Renal cortex interstitium (tissue), 11 donors: ENCODE measurements around the gene ADPRHL1. TPM values are rescaled to one million over a fixed set of nuclear protein-coding genes. Genes with fewer than 3 reads are reported as not detected.

Experiments
- DNase-seq, 11 donors: peaks; one replicate each; pipeline ENCODE4 v3.0.0-alpha.2; 2013; ENCODE audit warnings: low read depth in 9 of 11, low spot score in 4 of 11; ENCODE audit errors: extremely low read depth in 1 of 11
- polyA plus RNA-seq, 3 donors: library from polyadenylated mRNA; unstranded; fragments of 120-200 nt; gene quantifications; one replicate each; pipeline ENCODE4 v1.2.1, GENCODE V29; 2013; ENCODE audit not compliant: insufficient read length in 3 of 3

ADPRHL1 gene
- polyA plus RNA-seq, 3 donors, result 4.1 to 5.2 (median 4.4) TPM

DNA sequence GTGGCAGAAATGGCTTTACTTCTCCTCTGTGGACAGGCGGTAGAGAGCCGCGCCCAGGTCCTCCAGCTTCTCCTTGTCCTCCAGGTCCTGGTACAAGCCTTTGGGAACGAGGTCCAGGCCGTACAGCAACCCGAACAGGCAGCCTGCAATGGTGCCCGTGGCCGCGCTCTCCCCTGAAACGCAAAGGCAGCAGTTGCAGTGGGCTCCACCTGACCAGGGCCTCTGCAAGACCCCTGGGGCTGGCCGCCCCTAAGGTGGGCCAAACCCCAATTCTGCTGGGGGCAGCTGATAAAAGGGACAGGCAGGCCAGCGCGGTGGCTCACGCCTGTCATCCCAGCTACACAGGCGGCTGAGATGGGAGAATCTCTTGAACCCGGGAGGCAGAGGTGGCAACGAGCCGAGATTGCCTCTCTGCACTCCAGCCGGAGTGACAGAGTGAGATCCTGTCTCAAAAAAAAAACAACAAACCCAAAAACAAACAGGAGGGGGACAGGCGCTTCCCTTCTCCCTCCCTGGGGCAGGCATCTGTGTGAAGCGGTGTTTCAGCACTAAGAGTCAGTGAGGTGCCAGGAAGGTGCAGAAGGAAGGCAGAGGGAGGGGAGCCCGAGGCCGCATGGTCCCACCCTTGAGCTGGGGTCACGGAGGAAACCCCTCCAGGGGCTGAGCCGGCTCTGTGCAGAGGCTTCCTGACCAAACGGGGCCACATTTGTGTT lies 30.3 kb downstream of the ADPRHL1 start:
- no peak for DNase-seq

DNA sequence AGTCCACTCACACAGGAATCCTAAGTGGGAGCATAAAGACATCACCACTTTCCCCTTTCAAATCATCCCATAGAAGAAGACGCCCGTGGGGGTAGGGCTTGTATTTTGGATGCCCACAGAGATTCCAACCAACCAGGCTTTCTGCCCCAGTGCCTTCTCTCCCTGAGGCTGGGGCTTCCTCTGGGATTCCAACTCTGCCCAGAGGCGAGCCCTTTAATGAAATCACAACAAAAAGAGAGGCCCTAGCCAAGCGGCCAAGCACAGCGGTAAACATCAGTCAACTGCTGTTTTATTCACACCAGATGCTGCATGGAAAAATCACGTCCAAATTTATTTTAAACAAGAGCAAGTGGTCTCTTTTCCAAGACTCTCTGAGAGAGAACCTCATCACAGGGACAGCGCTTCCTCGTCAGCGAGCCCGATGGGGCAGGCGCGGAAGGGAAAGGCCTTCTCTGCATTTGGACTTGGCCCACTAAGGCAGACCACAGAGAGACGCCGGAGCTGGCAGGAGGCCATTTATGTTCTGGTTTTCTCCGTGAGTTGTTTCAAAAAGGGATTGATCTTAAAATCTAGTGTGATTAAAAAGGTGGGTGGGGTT lies 31.5 kb downstream of the ADPRHL1 start:
- DNase-seq, result peak in 4 of 11 donors; percentile 20 to 46 (median 42)

DNA sequence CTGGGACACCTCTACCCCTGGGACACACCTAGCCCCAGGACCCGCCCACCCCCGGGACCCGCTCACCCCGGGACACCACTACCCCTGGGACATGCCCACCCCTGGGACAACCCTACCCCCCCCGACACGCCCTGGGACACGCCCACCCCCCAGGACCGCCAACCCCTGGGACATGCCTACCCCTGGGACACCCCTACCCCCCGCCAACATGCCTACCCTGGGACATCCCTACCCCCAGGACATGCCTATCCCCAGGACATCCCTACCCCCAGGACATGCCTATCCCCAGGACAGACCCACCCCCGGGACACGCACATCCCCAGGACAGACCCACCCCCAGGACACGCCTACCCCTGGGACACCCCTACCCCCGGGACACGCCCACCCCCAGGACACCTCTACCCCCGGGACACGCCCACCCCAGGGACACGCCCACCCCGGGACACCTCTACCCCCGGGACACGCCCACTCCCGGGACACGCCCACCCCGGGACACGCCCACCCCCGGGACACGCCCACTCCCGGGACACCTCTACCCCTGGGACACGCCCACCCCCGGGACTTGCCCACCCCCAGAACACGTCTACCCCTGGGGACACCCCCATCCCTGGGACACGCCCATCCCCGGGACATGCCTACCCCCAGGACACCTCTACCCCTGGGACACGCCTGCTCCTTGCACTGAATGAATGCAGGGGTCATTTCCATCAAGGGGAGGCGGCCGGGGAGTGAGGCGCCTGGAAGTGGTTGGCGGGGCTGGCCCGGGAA lies 32.3 kb downstream of the ADPRHL1 start:
- DNase-seq, result no peak

DNA sequence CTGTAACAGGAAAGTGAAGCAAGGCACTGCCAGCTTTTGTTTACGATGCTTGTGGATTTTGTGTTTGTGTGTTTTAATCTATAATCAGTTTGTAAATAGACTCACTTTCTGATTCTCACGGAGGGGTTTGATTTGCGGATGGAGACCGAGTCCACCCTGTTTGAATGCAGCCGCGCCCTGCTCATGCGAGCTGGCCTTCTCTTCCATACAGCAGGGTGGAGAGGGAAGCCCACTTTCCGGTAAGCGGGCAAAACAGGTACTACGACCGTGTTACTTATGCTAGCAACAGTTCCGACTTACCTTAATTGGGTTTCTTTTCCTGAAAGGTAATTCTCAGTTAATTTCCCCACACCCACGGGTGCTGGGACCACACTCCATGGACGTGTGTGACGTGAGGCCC lies 33.1 kb downstream of the ADPRHL1 start:
- no peak for DNase-seq

DNA sequence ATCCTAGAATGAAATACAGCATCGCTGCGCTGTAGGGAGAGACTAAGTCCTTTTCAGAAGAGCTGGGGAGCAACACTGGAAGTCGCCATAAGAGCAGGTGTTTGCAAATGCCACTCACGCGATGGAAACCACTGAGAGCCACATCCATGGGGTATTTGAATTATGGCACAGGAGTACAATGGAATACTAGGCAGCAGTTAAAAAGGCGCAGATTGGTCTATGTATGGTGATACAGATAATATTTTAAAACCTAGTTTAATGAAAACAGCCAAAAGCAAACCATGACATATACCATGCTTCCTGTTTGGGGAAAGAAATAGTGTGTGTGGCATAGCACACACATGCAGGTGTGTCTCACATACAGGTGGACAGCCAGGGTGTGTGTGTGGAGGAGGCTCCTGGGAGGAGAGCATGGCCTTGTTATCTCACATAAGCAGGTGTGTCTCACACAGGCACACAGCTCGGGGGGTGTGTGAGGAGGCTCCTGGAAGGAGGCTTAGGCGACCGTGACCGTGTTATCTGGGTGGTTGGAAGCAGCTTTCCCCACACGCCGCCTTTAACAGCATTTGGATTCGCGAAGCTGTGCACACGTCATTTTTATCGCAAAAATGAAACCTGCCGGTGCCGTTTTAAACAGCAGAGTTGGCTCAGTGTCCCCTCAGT lies 33.6 kb downstream of the ADPRHL1 start:
- DNase-seq, result no peak

DNA sequence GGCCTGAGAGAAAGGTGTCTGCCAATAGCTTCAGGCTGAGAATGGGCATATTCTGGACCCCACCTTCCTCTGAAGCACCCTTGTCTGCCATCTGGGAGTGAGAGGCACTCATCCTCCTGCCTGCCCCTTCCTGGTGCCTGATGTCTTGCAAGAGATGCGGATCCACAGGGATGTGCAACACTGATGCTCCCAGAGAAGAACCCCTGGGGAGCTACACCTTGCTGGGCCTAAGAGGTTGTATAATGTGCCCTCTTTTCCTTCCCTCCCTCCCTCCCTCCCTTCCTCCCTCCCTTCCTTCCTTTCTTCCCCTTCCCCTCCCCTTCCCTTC lies 34.6 kb downstream of the ADPRHL1 start:
- DNase-seq, result no peak

DNA sequence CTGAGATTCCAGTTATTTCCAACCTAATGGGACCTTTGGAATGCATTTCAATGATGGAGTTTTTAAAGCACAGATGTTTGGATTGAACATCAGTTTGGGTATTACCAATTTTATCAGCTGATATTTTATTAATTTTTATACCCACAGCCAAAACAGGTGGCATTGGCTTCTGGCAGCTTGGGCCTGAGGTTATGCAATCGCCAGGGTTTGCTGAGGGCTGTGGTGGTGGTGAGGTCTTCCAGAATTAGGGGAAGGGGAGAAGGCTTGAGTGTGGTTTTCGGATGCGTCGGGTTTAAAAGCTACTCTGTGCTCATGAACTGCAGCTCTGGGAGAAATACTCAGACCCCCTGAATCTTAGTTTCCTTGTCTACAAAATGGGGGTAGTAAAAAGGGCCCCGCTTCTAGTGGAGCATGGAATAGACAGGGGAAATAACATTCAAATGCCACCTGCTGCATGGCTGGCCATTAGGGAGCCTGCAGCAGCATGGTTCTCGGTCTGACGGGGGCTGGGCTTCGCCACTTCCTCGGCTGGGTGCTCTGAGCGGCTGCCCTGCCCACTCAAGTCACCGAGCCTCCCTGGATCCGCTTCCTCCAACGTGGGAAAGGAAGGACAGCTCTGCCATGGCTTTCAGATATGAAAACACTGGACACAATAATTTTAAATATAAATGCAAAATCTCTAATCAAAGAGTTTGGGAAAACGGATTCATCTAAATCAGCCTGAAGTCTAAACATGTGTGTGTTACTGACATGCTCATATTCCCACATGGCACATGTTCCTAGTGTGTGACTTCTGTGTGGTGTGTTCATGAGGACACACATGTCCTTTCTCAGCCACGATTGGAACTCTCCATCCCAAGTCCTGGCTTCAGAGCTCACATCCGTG lies 35.2 kb downstream of the ADPRHL1 start:
- no peak for DNase-seq

DNA sequence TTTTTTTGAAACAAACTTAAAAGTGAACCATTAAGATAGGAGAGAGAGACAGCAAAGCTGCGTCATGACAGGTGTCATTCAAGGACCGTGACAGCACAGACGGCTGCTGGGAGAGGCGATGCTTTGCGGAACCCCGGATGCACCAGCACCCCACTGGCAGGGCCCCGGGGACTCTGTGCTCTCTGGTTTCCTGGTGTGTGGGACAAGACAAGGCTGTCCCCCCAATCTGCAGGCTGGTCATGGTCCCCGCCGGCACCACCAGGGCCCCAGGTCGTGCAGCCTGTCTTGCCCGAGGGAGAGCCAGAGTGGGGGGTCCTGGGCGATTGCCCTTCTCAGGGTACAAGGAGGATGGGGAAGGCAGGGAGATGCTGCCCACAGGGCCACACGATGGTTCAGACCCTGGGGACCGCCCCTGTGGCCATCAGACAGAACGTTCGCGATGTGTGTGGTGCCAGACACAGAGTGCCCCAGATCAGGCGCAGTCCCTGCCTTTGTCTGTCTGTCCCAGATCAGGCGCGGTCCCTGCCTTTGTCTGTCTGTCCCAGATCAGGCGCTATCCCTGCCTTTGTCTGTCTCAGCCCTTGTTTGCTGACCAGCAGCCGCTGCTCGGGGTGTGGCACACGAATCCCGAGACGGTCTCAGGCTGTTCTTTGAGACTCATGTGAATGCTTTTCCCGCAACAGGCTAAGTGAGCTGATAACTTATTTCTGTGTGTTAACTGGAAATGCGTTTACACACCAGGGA lies 36.1 kb downstream of the ADPRHL1 start:
- DNase-seq, result no peak

DNA sequence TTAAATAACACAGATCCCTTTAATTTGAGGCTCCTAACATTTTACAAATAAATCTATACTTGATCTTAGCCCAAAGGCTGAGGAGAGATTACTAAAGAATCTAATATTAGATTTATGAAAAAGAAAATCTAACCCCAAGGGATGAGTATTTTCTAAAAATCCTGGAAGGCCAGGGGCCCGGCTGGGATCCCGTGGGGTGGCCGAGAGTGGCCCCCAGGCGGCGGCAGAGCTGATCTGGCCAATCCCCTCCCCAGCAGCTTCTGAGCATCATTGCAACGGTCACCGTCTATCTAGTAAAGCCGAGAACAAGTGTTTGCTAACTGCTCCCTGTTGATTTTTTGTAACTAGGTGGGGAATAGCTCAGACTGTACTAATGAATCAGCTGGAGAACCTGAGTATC lies 37.5 kb downstream of the ADPRHL1 start:
- no peak for DNase-seq

DNA sequence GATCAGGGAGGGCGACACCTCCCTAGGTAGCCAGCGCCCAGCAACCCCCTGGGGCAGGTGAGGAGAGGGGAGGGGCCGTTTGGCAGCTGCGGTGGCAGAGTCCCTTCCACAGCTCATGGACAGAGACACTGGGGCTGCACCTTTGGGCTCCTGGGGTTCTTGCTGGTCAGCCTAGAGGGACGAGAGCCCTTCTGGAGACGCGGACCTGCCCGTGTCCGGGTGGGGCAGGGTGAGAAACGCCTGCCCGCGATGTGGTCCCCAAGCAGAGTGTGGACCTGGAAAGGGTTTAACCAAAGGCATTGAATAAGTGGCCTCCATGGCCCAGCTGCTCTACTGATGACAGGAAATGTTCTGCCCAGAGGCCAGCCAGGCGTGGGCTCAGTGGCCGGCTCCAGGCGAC lies 38.3 kb downstream of the ADPRHL1 start:
- DNase-seq, result no peak

DNA sequence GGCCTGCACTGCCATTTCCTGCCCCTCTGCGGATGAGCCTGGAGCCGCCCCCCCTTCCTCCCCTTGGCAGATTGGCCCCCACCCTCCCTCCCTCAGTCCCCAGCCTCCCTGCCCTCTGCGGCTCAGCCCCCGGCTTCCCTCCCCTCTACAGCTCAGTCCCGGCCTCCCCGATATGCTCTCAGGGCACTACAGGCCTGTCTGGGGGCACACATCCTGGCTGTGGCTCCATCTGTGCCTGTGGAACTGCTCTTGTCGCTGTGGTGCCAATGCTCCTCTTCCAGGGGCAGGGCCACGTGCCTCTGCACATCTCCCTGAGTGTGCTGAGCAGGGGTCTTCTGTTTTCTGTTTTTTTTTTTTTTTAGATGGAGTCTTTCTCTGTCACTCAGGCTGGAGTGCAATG lies 39.0 kb downstream of the ADPRHL1 start:
- no peak for DNase-seq

DNA sequence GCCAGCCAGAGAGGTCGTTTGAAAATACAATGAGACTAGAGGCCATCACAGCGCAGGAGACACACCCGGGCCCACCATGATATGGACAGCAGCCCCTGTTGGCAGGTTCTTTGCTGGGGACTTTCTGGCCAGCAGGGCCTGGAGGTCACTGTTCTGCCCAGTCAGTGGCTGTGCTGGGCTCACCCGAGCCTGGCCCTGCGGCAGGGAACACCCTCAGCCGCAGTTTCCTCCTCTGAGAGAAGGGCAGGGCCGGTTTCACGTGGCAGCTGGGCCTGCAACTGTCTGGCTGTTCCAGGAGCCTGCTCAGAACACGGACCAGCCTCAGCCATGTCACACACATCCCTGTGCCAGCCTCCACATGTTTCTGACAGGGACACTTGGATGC lies 39.4 kb downstream of the ADPRHL1 start:
- DNase-seq, result no peak

DNA sequence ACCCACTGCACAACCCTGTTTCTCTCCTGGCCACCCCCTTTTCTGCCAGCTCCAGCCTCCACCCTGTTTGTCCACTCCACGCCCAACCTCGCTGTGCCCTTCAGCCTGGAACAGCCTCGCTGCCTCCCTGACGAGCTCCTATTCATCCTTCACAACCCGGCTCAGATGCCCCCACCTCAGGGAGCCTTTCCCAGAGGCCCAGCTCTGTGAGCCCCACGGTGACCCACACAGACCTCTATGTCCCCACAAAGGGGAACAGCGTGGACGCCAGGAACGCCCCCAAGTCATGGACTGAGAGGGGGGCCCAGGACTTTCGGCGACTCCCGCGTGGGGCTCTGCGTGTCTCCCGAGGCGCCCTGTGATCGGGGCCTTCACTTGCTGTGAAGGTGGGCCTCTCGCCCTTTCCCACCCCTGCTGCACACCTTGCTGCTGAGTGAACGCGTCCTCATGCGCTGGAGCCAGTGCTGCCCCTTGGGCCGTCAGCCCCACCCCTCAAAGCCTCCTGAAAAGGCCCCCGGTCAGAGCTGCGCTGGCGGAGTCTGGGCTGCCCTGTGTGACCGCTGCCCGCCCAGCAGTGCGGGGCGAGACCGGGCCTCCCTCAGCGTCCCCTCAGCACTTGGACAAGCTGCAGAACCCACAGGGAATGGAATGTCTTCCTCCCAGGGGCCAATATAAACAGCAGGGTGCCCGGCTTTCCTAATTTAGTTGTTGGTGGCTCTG lies 40.0 kb downstream of the ADPRHL1 start:
- DNase-seq, result no peak

DNA sequence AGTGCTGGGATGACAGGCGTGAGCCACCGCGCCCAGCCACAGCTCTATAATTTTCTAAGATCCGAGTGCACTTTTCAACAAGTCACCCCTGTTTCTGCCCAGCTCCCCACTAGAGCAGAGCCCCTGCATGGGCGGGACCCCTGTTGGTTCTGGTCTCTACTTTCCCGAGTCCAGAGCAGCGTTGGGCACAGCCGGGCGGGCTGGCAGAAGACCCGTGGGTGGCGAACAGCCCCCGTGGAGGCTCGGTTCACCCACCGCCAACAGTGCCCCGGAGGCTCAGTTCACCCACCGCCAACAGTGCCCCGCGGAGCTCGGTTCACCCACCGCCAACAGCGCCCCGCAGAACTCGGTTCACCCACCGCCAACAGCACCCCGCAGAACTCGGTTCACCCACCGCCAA lies 40.8 kb downstream of the ADPRHL1 start:
- no peak for DNase-seq

DNA sequence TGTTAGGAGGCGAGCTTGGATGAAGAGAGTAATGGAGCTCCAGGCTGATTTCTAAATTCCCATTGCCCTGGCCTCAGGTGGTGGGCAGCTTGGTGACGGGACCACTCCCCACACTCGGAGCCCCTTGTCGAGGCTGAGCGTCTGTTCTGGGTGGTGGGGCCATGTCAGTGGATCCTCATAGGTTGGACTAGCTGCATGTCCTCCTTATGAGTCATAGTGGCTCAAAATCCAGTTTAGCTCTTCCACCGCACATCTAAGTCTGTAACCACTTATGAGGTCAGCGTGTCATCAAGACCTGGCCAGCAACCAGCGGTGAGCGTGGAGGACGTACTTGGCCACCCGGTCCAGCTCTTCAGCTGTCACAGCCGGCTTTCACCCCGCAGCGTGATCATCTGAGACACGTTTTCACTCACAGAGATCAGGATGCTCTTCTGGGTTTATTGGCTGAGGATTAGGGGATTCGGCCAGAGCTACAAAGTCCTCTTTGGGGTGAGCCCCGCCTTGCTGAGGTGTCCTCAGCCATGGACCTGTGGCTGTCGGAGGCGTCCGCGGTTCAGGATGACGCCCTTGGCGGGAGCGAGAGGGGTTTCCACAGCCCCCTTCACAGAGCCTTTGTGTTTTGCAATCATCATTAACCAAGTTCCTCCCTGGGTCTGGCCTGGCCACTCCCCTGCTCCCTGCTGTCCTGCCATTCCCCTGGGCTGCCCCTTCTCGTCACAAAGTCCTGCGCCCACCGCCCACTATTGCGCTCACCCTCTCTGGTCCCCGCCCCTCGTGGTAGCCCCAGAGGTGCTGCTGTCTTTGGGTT lies 41.9 kb downstream of the ADPRHL1 start:
- DNase-seq, result no peak

DNA sequence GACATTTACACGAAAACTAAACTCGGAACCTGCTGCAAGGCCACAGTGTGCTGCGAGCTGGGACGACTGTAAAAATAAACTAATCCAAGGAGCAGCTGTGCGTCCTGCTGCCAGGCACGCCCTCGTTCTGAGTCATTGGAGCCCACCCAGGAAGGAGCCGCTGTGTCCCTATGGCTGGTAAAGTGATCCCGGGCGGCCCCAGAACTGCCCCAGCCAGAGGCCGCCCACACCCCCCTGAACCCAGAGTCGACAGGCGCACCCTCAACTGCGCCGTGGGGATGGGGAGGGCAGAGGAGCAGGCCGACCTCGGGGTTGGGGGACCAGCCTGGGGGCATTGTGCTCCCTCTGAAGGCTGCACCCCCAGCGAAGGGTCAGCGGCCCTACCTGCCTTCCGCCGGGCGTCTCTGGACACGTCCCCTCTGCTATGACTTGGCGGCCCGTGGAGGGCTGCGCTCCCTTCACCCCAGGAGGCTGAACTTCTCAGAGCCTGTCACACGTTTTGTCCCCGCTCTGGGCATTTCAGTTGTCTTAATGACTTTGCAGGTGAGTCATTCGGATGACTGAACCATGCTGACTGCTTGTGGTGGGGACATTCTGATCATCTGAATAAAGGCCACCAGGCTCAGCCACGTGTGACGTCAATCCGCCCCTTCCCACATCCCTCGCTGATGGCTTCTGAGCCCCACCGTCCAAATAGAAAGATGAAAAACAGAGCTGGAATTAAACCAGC lies 42.7 kb downstream of the ADPRHL1 start:
- DNase-seq, result peak in 4 of 11 donors; percentile 43 to 66 (median 58)
